A549 (cell line): Measurements from ENCODE around the gene ZNF740.

ENCODE experiments used
- GATA3 ChIP-seq: IDR thresholded peaks from 2 replicates; pipeline ENCODE4 v1.6.1; 2012; ENCODE audit warnings: borderline replicate concordance
- TF ChIP-seq, protein P1 (sequence below): fragments of >200 bp; sonication (Bioruptor Twin); formaldehyde crosslinking; IDR thresholded peaks from 3 replicates; pipeline ENCODE4 v1.5.1; 2016
- TF ChIP-seq, protein P2 (sequence below): IDR thresholded peaks from 2 replicates; pipeline ENCODE4 v1.6.1; 2012; ENCODE audit warnings: low read depth, borderline replicate concordance
- TF ChIP-seq, protein P3 (sequence below): IDR thresholded peaks from 2 replicates; pipeline ENCODE4 v1.6.1; 2012

DNA sequence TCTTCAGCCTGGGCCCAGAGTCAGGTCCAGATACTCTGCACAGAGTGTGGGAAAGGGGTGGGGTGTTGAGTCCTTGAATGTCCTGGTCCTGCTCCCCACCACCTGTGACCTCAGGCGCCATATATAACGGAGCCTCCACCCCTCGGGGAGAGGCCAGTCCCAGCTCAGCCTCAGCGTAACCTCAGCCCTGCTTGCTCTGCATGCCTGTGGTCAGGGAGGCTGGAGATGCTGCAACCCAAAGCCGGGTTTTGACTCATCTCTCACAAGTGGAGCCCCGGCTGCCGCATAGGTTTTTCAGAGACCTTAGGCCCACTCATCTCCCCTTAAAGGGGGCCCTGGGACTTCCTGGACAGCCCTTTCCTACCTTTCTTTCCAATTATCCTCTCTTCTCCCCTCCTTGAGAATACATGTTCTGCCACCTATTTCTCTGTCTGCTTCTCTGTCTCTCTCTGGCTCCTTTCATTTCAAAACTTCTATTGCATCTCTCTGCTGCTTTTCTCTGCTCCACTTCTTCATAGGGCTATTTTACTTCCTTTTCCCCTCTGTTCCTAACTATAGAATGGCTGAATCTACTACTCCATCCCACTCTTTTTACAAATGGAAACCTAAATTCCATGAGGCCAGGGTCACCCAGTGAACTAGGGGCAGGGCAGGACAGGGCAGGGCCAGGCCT, 25.4 kb downstream of the ZNF740 start:
- TF ChIP-seq, protein P1, sequence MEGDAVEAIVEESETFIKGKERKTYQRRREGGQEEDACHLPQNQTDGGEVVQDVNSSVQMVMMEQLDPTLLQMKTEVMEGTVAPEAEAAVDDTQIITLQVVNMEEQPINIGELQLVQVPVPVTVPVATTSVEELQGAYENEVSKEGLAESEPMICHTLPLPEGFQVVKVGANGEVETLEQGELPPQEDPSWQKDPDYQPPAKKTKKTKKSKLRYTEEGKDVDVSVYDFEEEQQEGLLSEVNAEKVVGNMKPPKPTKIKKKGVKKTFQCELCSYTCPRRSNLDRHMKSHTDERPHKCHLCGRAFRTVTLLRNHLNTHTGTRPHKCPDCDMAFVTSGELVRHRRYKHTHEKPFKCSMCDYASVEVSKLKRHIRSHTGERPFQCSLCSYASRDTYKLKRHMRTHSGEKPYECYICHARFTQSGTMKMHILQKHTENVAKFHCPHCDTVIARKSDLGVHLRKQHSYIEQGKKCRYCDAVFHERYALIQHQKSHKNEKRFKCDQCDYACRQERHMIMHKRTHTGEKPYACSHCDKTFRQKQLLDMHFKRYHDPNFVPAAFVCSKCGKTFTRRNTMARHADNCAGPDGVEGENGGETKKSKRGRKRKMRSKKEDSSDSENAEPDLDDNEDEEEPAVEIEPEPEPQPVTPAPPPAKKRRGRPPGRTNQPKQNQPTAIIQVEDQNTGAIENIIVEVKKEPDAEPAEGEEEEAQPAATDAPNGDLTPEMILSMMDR, result no peak
- TF ChIP-seq GATA3, result no peak
- TF ChIP-seq, protein P2, sequence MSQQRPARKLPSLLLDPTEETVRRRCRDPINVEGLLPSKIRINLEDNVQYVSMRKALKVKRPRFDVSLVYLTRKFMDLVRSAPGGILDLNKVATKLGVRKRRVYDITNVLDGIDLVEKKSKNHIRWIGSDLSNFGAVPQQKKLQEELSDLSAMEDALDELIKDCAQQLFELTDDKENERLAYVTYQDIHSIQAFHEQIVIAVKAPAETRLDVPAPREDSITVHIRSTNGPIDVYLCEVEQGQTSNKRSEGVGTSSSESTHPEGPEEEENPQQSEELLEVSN, result no peak
- TF ChIP-seq, protein P3, sequence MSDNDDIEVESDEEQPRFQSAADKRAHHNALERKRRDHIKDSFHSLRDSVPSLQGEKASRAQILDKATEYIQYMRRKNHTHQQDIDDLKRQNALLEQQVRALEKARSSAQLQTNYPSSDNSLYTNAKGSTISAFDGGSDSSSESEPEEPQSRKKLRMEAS, result no peak
